ENCODE measurements around the gene HRK. TPM values are rescaled to one million over a fixed set of nuclear protein-coding genes. Genes with fewer than 3 reads are reported as not detected.

HRK gene
- total and polyA plus RNA-seq, 9 of the 15 experiments (the other 6 are each of a cell fraction or from before 2014, with no cell fraction given): 0.01 to 0.05 (median 0.04) TPM; not detected in 6

GRCh38 chr12:116818948-116819832 lies 62.1 kb downstream of the HRK start (continued):
- TF ChIP-seq ZNF318 (IDR thresholded peaks at IDR 0.05; ENCODE audit: borderline replicate concordance in 1 of 2, low read depth in 1 of 2): no peak
- no peak for TF ChIP-seq HNRNPH1 (optimal IDR thresholded peaks at IDR 0.05; ENCODE audit: low read depth, low read length)
- TF ChIP-seq REST (IDR thresholded peaks at IDR 0.05; ENCODE audit: borderline replicate concordance): peak; percentile 81
- no peak for TF ChIP-seq REST (CRISPR knock-in tag; IDR thresholded peaks at IDR 0.05; ENCODE audit: low read depth)
- TF ChIP-seq THRAP3 (IDR thresholded peaks at IDR 0.05; ENCODE audit: borderline replicate concordance): no peak
- TF ChIP-seq GTF2E2 (tag; IDR thresholded peaks at IDR 0.05): no peak; the same call in 1 of the 2 replicates
- no peak for TF ChIP-seq ESRRB (CRISPR knock-in tag; IDR thresholded peaks at IDR 0.05; ENCODE audit: borderline replicate concordance)
- TF ChIP-seq ELF2 (CRISPR knock-in tag; IDR thresholded peaks at IDR 0.05): 0 out of 2 replicates have a peak, but pooled peaks have one; percentile 17
- TF ChIP-seq SRSF1 (IDR thresholded peaks at IDR 0.05; ENCODE audit: low read depth, low read length): no peak
- peak; percentile 92 for TF ChIP-seq RBBP5 (IDR thresholded peaks at IDR 0.05; ENCODE audit: borderline replicate concordance, insufficient read depth, low read length, poor library complexity, severe bottlenecking)
